MM.1S (cell line): ENCODE data around the gene FGFRL1.

Source experiments
- DNase-seq: peaks from one replicate; pipeline ENCODE4 v3.0.0-alpha.2; 2015
- H2AFZ ChIP-seq: fragments of 300-600 bp; sonication (generic); 2 replicates; pipeline ENCODE4 v1.6.0; 2016; ENCODE audit warnings: antibody characterized with exemption, low read length
- H3F3A ChIP-seq: fragments of 300-600 bp; sonication (generic); 2 replicates; pipeline ENCODE4 v1.6.1; 2016; ENCODE audit warnings: mild to moderate bottlenecking, antibody characterized with exemption, low read length, moderate library complexity, mixed read lengths; ENCODE audit not compliant: insufficient read depth
- H3K27ac ChIP-seq: fragments of 300-600 bp; sonication (generic); 2 replicates; pipeline ENCODE4 v1.5.1; 2016; ENCODE audit warnings: mild to moderate bottlenecking, low read length
- H3K27me3 ChIP-seq: fragments of 300-600 bp; sonication (generic); replicated peaks from 2 replicates; pipeline ENCODE4 v1.6.0; 2016; ENCODE audit warnings: low read length; ENCODE audit not compliant: insufficient read depth
- H3K36me3 ChIP-seq: fragments of 300-600 bp; sonication (generic); replicated peaks from 2 replicates; pipeline ENCODE4 v1.6.1; 2016; ENCODE audit warnings: mild to moderate bottlenecking, low read length, mixed read lengths; ENCODE audit not compliant: insufficient read depth
- H3K4me1 ChIP-seq: fragments of 300-600 bp; sonication (generic); 2 replicates; pipeline ENCODE4 v1.6.1; 2016; ENCODE audit warnings: low read length, mixed read lengths
- H3K4me2 ChIP-seq: fragments of 300-600 bp; sonication (generic); 2 replicates; pipeline ENCODE4 v1.6.0; 2016; ENCODE audit warnings: low read depth, low read length
- H3K4me3 ChIP-seq: fragments of 300-600 bp; sonication (generic); 2 replicates; pipeline ENCODE4 v1.5.1; 2016; ENCODE audit warnings: low read length, mixed read lengths
- H3K79me2 ChIP-seq: fragments of 300-600 bp; sonication (generic); 2 replicates; pipeline ENCODE4 v1.6.1; 2016; ENCODE audit warnings: mixed run types, low read length, mixed read lengths
- H3K9ac ChIP-seq: fragments of 300-600 bp; sonication (generic); 2 replicates; pipeline ENCODE4 v1.6.1; 2016; ENCODE audit warnings: low read length, mixed read lengths
- H3K9me2 ChIP-seq: fragments of 300-600 bp; sonication (generic); replicated peaks from 2 replicates; pipeline ENCODE4 v1.6.1; 2016; ENCODE audit warnings: mild to moderate bottlenecking, low read length, mixed read lengths; ENCODE audit not compliant: insufficient read depth
- H3K9me3 ChIP-seq: fragments of 300-600 bp; sonication (generic); replicated peaks from 2 replicates; pipeline ENCODE4 v1.6.1; 2016; ENCODE audit warnings: mild to moderate bottlenecking, low read length, mixed read lengths; ENCODE audit not compliant: insufficient read depth
- H4K20me1 ChIP-seq: fragments of 300-600 bp; sonication (generic); 2 replicates; pipeline ENCODE4 v1.6.1; 2016; ENCODE audit warnings: mild to moderate bottlenecking, low read length, moderate library complexity, mixed read lengths; ENCODE audit not compliant: insufficient read depth
- EZH2 ChIP-seq: fragments of 300-600 bp; sonication (generic); optimal IDR thresholded peaks from 2 replicates; pipeline ENCODE3; 2017; ENCODE audit warnings: low read depth, mild to moderate bottlenecking, antibody characterized with exemption, low read length, mixed read lengths
- EZH2phosphoT487 ChIP-seq: fragments of 300-600 bp; sonication (generic); IDR thresholded peaks from 2 replicates; pipeline ENCODE4 v1.6.1; 2018; ENCODE audit warnings: antibody characterized with exemption, low read length
- TF ChIP-seq, protein P1 (sequence below): fragments of 300-600 bp; sonication (generic); IDR thresholded peaks from 2 replicates; pipeline ENCODE4 v1.5.1; 2016; ENCODE audit warnings: antibody characterized with exemption, low read length, mixed read lengths

Gene FGFRL1

DNA sequence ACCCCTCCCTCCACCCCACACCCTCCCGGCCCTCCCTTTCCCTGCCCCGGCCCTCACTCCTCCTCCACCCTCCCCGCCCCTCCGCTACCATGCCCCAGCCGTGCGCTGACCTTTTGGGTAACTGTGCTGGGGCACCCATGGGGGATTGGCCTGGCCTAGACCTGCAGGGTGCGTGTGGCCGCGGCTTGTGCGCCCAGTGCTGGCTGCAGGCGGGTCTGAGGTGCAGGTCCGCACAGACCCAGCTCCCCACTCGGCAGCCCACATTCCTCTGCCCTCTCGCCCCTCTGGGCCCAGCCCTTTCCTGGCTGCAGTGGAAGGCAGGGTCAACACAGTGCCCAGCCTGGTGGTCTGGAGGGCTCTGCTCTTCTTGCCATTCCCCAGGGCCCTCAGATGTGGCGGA lies 24.7 kb downstream of the FGFRL1 start:
- H3K4me3 ChIP-seq, result no peak overlapping the region
- H3K27me3 ChIP-seq, result no peaks in the 10 kb centered on the region
- no peak overlapping the region for H3K27ac ChIP-seq
- no peaks in the 10 kb centered on the region for H4K20me1 ChIP-seq
- H3K9me3 ChIP-seq, result no peaks in the 10 kb centered on the region
- H2AFZ ChIP-seq, result no peak overlapping the region
- H3F3A ChIP-seq, result no peaks in the 10 kb centered on the region
- H3K4me2 ChIP-seq, result no peak overlapping the region
- no peaks in the 10 kb centered on the region for H3K4me1 ChIP-seq
- H3K79me2 ChIP-seq, result no peaks in the 10 kb centered on the region
- TF ChIP-seq, protein P1, sequence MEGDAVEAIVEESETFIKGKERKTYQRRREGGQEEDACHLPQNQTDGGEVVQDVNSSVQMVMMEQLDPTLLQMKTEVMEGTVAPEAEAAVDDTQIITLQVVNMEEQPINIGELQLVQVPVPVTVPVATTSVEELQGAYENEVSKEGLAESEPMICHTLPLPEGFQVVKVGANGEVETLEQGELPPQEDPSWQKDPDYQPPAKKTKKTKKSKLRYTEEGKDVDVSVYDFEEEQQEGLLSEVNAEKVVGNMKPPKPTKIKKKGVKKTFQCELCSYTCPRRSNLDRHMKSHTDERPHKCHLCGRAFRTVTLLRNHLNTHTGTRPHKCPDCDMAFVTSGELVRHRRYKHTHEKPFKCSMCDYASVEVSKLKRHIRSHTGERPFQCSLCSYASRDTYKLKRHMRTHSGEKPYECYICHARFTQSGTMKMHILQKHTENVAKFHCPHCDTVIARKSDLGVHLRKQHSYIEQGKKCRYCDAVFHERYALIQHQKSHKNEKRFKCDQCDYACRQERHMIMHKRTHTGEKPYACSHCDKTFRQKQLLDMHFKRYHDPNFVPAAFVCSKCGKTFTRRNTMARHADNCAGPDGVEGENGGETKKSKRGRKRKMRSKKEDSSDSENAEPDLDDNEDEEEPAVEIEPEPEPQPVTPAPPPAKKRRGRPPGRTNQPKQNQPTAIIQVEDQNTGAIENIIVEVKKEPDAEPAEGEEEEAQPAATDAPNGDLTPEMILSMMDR, result no peak
- TF ChIP-seq EZH2phosphoT487, result no peak
- TF ChIP-seq EZH2, result no peak
- DNase-seq, result no peak
- no peaks in the 10 kb centered on the region for H3K9me2 ChIP-seq
- H3K36me3 ChIP-seq, result no peaks in the 10 kb centered on the region
- no peak overlapping the region for H3K9ac ChIP-seq

DNA sequence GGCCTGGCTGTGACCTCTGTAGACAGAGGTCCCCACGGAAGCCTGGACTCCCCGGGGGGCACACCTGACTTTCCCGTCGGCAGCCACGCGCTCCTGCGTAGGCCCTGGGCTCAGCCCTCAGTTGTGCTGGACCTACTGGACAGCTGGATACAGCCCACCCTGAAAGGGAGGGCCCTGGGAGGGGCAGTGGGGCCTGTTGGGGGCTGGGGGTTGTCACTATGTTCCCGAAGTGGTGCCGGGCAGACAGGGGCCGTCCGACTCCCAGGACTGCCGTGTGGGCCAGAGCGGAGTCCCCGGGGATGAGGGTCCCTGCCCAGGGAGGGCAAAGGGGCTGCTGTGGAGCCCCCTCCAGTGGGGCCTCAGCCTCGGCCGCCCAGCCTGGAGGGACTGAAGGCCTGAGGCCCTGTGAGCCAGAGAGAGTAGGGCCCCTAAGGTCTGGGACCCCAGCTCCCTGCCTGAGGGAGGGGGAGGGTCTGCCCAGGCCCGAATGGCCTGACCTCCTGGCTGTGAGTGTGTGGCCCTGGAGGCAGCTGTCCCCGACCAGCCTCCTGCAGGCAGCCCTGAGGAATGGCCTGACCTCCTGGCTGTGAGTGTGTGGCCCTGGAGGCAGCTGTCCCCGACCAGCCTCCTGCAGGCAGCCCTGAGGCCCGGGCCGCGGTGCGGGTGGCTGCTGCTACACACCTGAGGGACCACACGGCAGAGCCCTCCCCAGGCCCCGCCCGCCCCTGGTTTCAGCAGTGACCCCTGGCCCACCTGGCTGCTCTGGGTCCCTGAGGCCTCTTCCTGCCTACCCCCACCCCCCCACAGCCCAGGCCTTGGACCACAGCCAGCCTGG lies 25.8 kb downstream of the FGFRL1 start:
- Histone ChIP-seq H3K36me3 (no peaks in the 10 kb centered on the region), H3K9ac (no peak overlapping the region), H3K9me3 (no peaks in the 10 kb centered on the region), H3K4me2 (no peak overlapping the region), H3F3A (no peaks in the 10 kb centered on the region), H3K27me3 (no peaks in the 10 kb centered on the region), H3K79me2 (no peaks in the 10 kb centered on the region), H3K4me3 (no peak overlapping the region), H3K27ac (no peak overlapping the region), H4K20me1 (no peaks in the 10 kb centered on the region), H2AFZ (no peak overlapping the region), H3K4me1 (no peaks in the 10 kb centered on the region), H3K9me2 (no peaks in the 10 kb centered on the region)
- no peak for DNase-seq
- TF ChIP-seq EZH2phosphoT487 (no peak), EZH2 (no peak)
- TF ChIP-seq, protein P1, result no peak

- H3K79me2 ChIP-seq, result no peaks in the 10 kb centered on the region
- DNase-seq, result no peak
- no peak overlapping the region for H3K4me3 ChIP-seq
- no peaks in the 10 kb centered on the region for H3K27me3 ChIP-seq
- no peak overlapping the region for H3K27ac ChIP-seq
- H2AFZ ChIP-seq, result no peak overlapping the region
- TF ChIP-seq EZH2phosphoT487, result no peak
- no peak for TF ChIP-seq EZH2
- TF ChIP-seq, protein P1, result no peak
- H4K20me1 ChIP-seq, result no peaks in the 10 kb centered on the region
- H3K36me3 ChIP-seq, result no peaks in the 10 kb centered on the region
- H3K9me3 ChIP-seq, result no peaks in the 10 kb centered on the region
- no peaks in the 10 kb centered on the region for H3F3A ChIP-seq
- H3K9me2 ChIP-seq, result no peaks in the 10 kb centered on the region
- H3K4me2 ChIP-seq, result no peak overlapping the region
- no peaks in the 10 kb centered on the region for H3K4me1 ChIP-seq
- H3K9ac ChIP-seq, result no peak overlapping the region
These were observed 27.6 kb downstream of the FGFRL1 start for GRCh38 chr4:1038948-1039492.
